NOMO-1 treated with DMSO at 0.1 percent for 48 hours (cell line): ENCODE measurements around the gene CASP10.
A peak's percentile ranks its signal among the peaks of the same experiment; 100 is the strongest.

Source experiments
- DNase-seq: peaks from one replicate; lab custom pipeline; 2025; ENCODE audit not compliant: unreplicated experiment; lab: John Stamatoyannopoulos, UW

Gene CASP10

DNA sequence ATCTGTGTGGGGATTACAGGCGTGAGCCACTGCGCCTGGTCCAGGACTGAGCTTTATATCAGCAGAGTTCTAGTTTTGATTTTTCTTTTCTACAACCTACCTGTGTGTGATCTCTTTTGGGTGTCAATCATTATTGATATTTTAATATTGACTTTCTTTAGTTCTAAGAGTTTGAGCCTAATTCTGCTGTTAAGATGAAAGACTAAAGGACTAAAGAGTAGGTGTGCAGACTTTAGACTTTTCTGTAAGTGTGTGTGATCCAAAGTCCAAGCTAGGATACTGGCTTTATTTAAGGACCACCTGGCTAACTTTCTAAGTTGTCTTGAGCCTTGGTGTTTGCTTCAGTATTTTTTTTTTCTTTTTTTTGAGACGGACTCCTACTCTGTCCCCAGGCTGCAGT is 12.4 kb downstream of the CASP10 start:
- DNase-seq, result no peak

DNA sequence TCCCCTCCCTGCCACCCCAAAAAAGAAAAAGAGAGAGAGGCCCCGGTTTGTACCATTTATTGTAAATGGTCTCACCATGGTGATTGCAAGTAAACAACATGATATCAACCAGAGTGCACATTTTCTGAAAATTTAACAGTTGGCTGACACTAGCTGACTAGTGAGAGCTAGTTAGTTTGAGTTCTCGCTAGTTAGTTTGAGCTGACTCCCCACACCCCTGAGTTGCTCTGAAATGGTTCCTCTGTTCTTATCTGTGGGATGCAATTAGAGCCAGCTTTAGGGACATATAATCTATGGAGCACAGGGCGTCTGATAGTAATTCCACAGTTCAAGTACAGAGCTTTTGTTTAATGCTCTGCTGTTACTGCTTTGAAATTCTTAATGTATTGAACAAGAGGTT is 13.1 kb downstream of the CASP10 start:
- DNase-seq, result no peak

DNA sequence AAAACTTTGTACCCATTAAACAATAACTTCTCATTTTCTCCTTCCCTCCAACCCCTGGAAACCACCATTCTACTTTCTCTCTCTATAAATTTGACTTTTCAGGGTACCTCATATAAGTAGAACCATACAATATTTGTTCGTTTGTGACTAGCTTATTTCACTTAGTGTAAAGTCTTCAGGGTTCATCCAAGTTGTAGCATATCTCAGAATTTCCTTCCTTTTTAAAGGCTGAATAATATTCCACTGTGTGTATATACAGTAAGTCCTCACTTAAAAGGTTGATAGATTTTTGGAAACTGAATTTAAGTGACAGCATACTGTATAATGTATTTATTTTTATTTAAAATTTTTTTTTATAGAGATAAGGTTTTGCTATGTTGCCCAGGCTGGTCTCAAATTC is 13.9 kb downstream of the CASP10 start:
- no peak for DNase-seq

DNA sequence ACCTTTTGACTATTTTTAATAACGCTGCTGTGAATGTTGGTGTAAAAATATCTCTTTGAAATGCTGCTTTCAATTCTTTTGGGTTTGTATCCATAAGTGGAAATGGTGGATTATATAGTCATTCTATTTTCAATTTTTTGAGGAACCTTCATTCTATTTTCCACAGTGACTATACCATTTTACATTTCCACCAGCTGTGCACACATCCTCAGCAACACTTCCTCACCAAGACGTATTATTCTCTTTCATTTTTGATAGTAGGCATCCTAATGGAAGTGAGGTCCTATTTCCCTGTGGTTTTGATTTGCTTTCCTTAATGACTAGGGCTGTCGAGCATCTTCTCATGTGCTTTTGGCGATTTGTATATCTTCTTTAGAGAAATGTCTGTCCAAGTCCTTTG is 14.8 kb downstream of the CASP10 start:
- no peak for DNase-seq

DNA sequence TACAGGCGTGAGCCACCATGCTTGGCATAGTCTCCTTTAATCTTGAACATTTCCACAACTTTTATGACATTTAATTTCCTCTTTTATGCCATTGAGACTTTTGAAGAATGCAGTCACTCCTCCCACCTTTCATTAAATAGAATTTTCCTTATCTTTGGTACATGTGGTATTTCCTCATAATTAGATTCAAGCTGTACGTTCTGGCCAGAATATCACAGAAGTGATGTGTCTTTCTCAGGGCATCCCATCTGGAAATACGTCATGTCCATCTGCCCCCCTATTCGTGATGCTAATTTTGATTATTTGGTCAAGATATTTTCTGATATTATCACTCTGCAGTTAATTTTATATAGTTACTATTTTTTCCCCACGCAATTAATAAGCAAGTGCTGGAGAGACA is 16.9 kb downstream of the CASP10 start:
- no peak for DNase-seq

DNA sequence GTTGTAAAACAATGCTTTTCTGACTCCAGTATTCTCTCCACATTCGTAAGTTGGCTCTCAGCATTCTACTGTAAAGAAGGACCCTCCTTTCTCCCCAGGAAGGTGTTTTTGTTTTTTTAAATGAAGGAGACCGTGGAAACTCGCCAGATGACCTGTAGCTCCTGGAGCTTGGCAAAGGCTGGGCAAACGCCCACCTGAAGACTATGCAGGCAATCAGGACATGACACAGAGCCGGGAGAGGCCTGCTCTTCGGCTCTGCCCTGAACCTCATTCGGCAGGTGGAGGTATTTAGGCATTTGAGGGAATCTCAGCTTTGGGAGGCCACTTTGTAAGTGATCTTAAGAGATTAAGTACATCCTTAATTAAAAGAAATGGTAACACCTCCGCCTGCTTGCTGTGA is 17.4 kb downstream of the CASP10 start:
- no peak for DNase-seq

DNA sequence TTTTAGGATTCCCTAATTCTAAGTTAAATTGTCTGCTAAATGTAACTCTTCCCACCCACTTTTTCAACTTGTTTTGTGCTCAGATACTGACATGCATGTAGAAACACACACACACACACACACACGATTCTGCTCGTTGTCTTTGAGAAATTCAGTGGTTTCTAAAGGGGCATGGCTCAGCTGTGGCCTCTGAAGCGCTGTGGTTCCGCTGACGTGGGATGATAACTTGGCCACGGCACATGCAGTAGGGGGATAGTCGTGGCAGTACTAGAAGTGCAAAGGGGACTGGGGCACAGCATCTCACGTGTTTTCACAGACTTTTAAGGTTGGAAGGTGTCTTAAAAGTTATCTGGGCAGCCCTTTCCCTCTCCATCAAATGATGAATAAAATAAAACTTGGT is 18.4 kb downstream of the CASP10 start:
- DNase-seq, result no peak

DNA sequence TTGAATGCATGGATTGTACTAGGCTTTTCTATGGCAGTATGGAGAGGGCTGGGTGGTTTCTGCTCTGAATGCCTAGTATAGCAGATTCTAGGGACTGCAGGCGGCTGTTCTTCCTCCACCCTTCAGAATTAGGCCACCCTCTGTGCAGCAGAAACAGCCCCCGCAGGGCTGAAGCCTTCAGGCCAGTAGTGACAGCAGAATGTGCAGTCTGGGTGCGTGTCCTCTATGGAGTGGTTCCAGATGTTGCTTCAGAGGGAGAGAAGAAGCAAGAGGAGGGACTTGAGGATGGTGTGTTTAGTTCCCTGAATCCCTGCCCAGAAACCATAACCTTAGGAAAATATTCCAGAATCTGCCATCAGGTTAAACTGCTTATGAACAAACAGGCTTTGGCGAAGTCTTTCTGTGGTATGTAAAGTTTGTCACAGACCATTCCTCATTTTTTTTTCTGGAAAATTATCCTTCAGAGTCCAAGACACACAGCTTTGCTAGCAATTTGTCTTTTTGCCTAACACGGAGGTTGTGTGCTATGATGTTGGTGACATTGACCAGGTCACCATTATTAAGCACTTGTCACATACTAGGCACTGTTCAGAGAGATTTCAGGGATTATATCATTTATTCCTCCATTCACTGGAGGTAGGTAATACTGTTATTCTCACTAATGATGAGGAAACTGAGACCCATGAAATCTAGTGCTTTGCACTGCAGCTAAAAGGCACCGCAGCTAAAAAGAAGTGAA is 21.1 kb downstream of the CASP10 start:
- no peak for DNase-seq

DNA sequence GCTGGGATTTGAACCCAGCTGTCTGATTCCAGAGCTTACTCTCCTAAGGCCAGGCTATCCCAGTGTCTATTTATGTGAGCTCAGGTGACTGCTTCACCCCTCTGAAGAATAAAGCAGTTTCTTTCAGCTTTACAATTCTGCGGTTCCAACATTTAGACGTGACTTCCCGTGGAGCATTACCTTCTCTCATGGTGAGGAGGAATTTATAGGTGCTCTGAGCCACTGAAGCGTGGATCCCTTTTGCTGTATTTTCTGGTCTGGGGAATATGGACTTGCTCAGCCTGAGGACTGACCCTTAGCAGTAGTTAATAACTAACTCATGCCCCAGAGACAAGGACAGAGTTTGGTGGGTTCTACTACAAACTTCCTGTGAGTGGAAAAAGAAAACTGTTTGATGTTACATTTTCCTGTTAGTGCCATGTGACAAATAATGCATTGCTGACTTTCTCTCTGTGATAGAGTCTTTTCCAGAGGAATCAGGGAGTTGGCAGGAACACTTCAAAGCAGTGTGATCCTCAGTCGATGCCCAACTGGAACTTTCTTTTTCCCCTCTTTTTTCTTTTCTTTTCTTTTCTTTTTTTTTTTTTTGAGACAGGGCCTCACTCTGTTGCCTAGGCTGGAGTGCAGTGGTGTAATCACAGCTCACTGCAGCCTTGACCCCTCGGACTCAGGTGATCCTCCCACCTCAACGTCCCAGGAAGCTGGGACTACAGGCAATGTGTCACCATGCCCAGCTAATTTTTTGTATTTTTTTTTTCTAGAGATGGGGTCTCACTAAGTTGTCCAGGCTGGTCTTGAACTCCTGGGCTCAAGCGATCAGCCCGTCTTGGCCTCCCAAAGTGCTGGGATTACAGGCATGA is 21.9 kb downstream of the CASP10 start:
- DNase-seq, result no peak

DNA sequence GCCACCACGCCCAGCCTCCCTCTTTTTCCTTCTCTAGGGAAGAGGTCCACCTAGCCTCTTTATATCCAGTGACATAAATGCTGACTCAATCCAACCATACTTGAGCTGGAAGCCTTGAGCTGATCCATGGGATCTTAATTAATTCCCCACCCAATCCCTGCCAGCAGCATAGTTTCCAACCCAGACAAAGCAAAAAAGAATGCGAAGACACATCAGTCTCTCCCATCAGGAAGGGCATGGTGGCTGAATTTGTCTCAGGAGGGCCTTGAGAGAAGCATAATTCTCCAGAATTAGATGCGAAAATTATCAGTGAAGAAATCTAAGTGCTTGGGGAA is 22.5 kb downstream of the CASP10 start:
- no peak for DNase-seq

DNA sequence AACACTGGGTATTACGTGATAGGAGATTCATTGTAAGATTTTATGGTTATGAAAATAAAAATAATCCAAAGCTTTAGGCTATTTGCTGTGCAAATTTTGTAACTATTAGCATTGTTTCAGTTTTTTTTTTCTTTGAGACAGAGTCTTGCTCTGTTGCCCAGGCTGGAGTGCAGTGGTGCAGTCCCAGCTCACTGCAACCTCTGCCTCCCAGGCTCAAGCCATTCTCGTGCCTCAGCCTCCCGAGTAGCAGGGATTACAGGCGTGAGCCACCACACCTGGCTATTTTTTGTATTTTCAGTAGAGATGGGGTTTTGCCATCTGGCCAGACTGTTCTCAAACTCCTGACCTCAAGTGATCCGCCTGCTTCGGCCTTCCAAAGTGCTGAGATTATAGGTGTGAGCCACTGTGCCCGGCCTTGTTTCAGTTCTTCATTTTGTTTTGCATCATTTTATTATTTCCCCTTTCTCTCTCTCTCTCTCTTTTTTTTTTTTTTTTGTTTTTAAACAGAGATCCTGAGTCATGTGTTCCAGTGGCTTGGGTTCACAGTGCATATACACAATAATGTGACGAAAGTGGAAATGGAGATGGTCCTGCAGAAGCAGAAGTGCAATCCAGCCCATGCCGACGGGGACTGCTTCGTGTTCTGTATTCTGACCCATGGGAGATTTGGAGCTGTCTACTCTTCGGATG is 25.8 kb downstream of the CASP10 start:
- peak; percentile 96 for DNase-seq

DNA sequence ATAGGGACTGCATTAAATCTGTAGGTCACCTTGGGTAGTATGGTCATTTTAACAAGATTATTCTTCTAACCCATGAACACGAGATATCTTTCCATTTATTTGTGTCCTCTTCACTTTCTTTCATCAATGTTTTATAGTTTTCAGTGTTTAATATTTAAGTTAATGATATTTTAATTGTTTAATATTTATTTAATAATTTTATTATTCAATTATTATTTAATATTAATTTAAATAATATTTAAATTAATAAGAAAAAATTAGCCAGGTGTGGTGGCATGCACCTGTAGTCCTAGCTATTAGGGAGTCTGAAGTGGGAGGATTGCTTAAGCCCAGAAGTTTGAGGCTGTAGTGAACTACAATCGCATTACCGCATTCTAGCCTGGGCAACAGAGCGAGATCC is 33.0 kb downstream of the CASP10 start:
- no peak for DNase-seq

DNA sequence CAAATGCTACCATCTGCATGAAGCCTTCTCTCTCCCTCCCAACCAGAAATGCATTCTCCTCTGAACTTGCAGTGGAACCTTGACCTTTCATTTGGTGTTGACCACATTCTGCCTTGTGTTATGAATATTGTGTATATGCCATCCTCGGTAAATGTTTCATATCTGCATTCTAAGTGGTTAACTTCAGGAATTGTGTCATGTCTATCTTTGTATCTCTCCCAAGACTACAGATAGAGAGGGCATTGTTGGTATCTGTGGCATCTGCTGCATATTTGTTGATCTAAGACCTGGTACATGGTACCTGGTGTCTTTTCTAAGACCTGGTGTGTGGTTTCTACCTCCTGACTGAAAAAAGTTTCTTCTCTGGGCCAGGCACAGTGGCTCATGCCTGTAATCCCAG is 34.0 kb downstream of the CASP10 start:
- DNase-seq, result no peak

DNA sequence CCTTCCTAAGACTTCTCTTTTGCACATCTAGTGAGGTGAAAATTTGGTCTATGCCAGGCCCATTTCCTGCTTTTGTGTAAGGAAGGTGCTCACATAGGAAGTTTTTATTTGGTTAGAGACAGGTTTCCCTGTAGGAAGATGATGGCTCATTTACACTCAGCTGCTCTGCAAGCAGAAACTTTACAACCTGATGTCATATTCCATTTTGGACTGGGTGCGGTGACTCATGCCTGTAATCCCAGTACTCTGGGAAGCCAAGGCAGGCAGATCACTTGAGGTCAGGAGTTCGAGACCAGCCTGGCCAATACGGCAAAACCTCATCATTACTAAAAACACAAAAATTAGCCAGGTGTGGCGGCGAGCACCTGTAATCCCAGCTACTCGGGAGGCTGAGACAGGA is 35.8 kb downstream of the CASP10 start:
- DNase-seq, result no peak

DNA sequence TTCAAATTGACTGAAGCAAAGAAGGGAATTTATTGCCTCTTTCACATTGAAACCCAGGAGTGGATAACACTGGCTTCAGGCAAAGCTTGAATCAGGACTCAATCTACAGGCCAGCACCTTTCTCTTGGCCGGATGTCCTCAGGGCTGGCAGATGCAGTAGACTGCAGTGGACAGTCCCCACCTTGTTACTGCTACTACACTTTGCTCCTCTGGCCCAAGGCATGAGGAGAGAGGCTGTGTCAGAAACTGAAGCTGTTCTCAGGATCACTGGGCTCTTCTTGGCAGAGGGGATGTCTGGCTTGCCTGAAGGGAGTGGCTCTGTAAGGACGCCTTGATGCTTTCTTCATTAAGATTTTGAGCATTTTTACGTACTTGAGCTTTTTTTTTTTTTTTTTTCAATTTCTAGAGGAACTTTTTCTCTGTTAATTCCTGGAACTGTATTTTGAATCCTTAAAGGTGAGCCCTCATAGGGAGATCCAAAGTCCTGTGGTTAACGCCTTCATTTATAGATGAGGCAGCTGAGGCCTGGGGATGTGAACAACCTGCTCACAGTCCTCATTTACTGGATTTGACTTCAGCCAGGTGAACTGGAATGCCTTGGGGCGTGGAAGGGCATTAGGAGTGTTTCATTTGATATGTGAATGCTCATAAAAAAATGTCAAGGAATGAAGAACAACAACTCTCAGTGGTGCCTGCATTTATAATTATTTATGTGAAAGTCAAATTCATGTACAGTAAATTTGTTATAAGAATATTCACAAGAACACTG is 36.6 kb downstream of the CASP10 start:
- DNase-seq, result no peak

DNA sequence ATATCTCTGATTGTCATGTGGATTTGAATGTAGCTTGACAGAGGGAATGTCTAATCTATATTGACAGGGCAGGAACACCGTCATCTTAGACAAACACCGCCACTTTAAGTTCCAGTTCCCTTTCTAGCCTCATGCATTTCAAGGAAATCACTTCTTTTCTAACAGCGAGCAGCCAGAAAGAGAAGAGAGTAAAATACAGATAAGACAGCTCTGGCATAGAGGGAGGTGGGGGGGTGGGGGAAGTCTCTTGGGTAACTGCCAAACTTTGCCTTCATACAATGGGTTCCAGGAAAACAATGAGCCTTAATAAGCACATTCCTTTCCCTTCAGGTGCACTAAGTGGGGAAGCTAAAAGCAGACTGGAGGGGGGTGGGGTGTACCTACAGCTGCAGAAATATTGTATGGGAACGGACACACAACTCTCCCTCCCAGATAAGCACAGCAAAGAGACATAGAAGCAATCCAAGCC is 37.2 kb downstream of the CASP10 start:
- peak; percentile 29 for DNase-seq

DNA sequence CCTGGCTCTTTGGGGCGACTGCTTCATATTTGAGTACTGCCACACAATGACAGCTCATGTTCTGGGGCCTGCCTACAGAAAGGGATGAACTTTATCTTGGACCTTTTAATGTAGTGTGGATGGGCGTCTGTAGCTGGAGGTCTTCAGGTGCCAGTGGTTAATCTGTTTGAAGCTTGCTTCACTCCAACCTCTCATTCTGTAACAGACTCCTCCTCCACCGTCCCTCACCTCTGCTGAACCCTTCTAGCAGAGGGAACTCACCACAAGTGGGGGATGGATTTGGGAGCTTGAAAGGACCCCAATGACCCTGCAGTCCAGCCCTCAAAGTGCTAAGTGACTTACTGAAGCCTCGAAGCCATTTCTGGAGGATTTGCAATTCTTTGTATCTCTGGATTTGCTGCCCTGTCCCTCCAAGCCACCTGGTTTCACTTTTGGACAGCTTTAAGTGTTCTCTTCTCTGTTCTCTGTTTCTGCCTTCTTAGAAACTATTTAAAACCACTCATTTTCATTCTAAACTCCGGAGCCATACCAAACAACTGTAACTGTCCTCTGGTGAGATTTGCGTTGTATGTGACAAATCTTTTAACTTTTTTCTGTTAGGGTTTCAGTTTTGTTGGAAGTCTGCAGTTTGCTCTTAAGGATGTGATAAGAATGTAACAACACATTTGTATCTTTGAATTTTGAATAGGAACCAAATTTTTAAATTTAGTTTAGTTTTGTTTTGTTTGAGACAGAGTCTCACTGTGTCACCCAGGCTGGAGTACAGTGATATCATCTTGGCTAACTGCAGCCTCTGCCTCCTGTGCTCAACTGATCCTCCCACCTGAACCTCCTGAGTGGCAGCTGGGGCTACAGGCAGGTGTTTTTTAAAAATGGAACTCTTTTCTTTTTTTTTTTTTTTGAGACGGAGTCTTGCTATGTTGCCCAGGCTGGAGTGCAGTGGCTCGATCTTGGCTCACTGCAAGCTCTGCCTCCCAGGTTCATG is 40.4 kb downstream of the CASP10 start:
- DNase-seq, result no peak

DNA sequence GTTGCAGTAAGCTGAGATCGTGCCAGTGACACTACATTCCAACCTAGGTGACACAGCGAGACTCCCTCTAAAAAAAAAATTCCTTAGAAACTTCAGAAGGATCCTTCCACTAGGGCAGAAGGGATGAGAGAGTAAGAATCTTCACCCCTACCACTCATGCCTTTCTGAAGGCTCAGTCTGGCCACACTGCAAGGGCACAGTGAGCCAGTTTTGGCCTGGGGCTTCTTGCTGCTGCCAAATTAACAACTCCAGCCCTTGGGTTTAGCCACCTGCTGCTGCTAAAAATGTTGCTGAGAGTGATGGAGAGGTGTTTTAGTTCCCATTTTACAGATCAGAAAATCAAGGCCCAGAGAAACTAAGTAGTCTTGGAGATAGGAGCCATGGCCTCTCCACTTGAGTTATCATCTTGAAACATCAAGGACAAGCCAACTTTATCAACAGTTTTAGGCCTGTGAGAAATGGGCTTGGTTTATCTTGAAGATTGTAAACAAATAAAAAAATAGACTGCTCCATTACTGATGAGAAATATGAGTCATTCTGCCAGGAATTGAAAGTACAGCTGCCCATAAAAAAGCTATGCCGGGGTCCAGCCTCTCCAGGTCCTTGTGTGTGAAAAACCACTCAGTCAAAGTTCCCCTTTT is 45.5 kb downstream of the CASP10 start:
- peak; percentile 18 for DNase-seq

DNA sequence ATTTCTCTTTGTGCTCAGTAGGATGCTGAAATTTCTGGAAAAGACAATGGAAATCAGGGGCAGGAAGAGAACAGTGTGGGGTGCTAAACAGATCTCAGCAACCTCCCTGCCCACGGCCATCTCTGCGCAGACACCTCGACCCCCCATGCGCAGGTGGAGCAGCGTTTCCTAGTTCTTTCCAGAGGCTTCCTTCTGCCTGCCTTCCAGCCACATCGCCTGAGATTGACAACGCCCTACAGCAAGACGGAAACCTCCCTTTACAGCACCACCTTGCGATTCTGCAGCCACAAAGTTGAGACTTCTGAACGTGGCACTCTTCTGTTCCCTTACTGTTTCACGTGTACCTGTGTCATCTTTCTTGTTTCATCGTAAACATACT is 46.0 kb downstream of the CASP10 start:
- no peak for DNase-seq
